Loucy (cell line): Measurements from ENCODE around the gene FGD6.

Experiments
- EZH2phosphoT487 ChIP-seq: fragments of 200-600 bp; IDR thresholded peaks from 2 replicates; pipeline ENCODE4 v1.6.1; 2018; ENCODE audit warnings: antibody characterized with exemption, mild to moderate bottlenecking, moderate library complexity, borderline replicate concordance
- TF ChIP-seq, protein P1 (sequence below): fragments of 200-600 bp; sonication (generic); conservative IDR thresholded peaks from 2 replicates; pipeline ENCODE4 v1.5.1; 2014; ENCODE audit warnings: mild to moderate bottlenecking, antibody characterized with exemption, low read length

GRCh38 chr12:95239216-95239615, 21.9 kb upstream of the FGD6 start:
- TF ChIP-seq, protein P1, sequence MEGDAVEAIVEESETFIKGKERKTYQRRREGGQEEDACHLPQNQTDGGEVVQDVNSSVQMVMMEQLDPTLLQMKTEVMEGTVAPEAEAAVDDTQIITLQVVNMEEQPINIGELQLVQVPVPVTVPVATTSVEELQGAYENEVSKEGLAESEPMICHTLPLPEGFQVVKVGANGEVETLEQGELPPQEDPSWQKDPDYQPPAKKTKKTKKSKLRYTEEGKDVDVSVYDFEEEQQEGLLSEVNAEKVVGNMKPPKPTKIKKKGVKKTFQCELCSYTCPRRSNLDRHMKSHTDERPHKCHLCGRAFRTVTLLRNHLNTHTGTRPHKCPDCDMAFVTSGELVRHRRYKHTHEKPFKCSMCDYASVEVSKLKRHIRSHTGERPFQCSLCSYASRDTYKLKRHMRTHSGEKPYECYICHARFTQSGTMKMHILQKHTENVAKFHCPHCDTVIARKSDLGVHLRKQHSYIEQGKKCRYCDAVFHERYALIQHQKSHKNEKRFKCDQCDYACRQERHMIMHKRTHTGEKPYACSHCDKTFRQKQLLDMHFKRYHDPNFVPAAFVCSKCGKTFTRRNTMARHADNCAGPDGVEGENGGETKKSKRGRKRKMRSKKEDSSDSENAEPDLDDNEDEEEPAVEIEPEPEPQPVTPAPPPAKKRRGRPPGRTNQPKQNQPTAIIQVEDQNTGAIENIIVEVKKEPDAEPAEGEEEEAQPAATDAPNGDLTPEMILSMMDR, result no peak
- TF ChIP-seq EZH2phosphoT487, result no peak
